GM19023 (cell line): ENCODE data around the gene DACT2.

Experiments used
- ATAC-seq: cut with Tn5 transposase; IDR thresholded peaks from one replicate; pipeline ENCODE4 v1.9.1; 2021; ENCODE audit warnings: mild to moderate bottlenecking, moderate library complexity; ENCODE audit not compliant: unreplicated experiment

DACT2 gene

DNA sequence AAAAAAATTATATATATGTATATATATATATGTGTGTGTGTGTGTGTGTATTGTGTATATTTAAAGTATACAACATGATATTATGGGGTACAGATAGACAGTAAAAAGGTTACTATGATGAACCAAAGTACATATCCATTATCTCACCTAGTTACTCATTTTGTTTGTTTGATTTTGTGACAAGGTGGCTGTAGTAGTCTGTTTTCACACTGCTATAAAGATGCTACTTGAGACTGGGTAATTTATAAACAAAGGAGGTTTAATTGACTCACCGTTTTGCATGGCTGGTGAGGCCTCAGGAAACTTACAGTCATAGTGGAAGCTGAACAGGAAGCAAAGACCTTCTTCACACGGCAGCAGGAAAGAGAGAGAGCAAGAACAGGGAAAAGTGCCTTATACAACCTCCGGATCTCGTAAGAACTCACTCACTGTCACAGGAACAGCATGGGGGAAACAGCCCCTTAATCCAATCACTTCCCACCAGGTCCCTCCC, 30.2 kb upstream of the DACT2 start:
- ATAC-seq, result no peak

DNA sequence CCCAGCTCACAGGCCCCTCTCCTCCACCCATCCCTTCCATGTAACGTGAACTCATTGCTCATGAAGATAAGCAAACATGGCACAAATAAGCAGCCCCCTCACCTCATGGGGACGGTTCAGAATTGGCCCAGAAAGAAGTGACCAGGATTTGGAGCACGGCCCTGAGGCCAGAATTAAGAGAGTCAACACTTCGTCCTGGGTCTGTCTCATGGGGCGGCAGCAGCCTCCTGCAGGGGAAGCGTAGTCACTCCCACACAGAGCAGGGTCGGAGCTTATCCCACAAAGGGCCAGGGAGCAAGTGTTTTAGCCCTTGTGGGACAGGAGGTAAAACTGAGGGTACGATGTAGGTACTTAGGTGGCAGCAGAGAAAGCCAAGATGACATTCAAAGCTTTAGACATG, 28.6 kb upstream of the DACT2 start:
- ATAC-seq, result no peak

DNA sequence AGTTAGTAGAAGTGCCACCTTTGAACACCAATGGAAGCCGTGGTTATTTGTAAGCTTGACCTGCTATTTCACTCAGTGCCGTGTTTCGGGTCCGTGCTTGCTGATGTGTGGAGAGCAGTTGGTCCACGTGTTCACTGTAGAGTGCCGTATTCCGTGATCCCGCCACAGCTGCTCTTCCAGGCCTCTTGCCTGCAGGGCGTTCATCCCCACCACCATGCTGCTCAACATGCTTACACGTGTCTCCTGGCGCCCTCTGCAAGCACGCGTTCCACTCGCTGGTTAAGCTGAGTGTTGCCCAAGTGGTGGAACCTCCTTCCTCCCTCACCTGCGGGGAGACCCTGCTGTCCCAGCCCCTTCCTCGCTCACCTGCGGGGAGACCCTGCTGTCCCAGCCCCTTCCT, 28.0 kb upstream of the DACT2 start:
- ATAC-seq, result no peak

DNA sequence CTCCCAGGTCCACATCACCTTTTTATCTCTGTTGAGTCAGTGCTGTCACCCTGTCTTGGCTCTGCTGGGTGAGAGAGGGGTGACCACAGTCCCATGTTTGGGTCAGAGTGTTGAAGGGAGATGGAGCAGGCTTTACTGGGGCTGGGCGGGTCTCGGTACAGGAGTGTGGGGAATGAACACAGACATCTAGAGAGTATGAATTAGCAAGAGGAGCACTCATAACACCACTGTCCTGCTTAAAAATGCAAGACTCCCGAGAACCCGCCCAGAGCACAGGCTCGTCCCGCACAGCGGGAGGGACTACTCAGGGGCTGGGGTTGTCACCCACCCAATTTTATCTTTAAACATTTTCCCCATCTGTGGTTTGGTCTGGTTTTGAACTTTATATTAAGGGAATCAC, 27.5 kb upstream of the DACT2 start:
- no peak for ATAC-seq

DNA sequence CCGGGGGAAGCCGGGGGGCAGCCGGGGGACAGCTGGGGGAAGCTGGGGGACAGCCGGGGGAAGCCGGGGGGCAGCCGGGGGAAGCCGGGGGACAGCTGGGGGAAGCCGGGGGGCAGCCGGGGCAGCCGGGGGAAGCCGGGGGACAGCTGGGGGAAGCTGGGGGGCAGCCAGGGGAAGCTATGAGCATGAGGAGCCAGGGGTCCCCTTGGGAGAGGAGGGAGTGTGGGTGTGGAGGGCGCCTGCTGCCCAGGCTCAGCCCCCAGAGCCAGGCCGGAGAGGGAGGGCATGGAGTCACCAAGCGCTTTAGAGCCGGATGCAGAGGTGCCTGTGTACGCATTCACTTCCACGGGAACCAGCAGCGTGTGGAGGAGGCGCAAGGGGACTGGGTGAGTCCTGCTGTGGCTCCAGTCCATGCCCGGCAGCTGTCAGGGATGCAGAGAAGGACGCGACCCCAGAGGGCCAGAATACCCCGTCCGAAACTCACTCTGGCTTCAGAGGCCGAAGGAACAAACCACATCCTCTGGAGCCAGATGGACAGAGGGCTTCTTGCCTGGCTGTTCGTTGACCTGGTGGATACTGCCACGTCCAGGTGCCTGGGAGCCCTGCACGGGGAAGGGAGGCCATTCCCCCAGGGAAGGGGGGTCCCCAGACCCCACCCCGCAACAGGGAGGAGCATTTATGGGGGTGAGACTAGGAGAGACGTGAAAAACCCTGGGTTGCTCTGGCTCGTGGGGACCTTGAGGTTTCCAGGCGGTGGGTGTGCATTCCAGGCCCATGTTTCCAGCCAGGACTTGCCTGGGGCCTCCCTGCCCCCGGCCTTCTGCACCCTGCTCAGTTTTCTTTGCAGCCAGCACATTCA, 26.5 kb upstream of the DACT2 start:
- ATAC-seq, result no peak

DNA sequence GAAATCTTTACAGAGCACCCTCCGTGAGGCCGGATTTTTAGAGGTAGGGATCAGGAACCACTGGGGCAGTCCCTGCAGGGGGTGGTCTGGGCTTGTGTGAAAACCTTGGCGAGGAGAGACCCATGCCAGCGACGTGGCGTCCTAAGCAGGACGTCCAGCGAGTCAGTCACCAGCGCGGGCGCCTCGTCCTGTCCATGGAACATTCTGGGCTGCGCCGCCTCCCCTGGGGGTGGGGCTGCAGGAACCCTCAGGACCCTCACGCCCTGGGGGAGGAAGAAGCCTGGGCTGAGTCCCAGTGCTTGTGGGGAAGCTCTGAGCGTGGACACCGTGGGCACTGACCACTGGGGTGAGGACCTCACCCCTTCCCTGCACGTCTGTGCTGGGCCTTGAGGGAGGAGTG, 25.7 kb upstream of the DACT2 start:
- ATAC-seq, result no peak

DNA sequence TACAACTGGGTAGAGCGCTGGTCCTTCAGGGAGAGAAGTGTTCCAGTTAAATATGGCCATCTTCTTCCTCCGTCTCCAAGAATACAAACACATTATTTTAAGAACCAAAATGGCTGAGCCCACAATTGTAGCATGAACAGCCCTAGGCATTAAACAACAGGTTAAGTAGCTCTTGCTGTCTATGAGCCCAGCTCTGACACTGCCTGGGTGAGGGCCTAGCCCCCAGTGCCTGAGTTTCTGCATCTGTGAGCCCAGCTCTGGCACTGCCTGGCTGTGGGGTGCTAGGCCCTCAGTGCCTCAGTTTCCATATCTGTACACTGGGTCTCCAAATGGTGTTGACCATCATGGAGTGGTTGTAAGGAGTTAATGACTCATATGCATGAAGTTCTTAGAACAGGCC, 24.8 kb upstream of the DACT2 start:
- ATAC-seq, result no peak

DNA sequence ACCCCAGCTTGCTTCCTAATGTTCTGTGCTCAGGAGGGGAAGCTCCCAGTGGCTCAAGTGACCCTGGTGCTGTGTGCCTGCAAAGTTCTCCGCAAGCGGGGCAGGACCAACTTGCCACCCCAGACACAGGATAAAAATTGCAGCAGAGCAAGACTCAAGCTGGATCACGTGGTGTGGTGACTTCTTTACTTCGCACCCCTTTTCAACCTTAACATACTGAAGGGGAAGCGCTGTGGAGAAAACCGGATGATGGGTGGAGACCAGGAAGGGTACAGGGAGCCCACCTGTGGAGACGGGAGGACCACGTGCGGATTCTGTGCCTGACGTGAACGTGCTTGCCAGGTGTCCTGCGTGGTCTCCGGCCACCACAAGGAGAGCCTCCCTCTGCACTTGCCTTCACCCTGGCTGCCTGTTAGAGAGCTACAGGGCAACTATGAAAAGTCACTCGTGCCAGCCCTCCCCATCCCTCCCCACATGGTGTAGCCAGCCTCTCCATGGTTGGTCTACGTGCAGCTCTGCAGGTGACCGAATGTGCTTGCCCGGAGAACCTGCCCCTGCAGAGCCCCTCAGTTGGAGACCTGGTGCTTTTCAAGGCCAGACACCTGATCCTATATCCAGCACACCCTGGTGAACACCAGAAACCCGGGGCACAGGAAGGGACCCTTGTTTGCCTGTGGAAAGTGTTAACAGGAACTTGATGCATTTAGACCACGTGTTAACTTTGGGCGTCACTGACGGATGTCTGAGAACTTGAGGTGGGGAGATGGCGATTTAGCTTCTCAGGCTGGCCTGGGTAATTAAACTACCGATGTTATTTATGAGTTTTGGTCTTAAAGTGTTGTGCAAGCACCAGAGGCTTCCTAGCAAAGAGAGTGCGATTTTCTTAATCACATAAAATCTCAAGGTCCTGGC, 23.9 kb upstream of the DACT2 start:
- no peak for ATAC-seq

DNA sequence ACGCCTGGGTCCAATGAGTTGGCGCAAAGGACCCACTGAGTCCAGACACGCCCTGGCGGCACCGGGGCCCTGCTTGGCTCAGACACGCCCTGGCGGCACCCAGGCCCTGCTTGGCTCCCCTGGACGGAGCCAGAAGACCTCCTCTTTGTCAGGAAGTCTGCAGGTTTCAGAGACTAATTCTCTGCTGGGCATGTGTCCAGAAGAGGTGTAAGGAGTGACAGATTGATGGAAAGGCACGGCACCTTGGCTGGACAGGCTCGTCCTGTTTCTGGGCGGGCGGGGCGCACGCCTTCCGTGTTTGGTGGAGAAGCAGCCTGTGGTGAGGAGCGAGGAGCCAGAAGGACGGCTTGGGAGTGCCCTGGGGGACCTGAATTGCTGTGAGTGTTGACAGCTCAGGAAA, 23.1 kb upstream of the DACT2 start:
- no peak for ATAC-seq

DNA sequence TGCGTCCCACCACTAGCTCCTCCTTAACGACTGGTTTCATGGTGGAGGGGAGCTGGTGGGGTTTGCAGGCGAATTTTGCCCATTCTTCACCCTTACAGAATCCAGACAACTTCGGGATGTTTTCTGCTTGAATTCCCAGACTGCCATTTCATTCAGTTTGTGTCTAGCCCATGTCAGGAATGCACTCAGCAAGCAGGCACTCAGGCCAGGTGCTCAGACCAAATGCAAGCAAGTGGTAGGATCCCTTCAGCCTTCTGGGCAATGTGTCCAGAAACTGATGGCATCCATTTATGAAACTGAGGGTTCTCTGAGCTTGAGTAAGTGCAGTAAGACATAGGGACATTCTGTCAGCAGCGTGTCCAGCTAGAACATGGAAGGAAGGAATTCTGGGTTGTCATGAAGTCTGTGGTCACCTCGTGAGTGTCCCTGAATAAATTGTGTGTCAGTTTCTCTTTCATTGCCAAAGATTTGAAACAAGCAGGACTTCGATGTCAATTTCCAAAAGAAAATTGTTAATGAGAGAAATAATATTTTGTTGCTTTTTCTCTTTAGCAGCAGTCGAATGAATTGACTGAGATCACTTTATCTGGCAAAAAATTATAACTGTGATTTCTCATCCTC, 21.8 kb upstream of the DACT2 start:
- no peak for ATAC-seq

DNA sequence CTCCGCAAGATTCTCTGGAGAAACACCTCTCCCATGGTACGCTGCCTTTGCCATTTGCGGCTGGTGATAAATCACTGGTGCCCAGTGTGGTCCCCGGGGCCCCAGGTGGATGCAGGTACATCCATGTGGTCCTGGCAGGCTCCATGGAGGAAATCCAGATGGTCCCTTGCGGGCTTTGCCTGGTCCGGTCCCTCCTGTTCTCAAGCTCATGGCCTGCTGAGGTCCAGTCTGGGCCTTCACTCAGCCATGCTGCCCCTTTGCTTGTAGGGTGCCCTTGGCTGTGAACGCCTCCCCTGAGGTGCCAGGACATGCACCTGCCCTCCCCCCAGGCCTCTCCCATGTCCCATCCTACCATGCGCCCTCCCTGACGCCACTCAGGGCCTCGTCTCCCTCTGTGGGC, 21.2 kb upstream of the DACT2 start:
- ATAC-seq, result no peak

DNA sequence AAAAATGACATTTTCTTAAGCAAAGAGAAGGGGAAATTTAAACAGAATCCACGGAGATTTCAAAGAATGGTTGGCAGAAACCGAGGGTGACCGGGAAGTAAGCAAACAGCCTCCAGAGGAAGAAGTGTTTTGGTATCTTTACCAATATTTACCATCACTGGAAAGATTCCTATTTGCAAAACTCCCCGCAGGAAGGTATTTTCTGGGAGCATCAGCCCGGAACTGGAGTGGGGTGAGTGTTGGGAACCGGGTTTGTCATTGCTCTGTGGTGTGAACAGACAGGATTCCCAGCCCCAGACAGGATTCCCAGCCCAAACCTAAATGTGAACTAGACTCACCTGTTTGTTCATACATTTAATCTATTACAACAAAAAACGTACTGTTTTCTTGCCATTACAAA, 19.2 kb upstream of the DACT2 start:
- no peak for ATAC-seq

DNA sequence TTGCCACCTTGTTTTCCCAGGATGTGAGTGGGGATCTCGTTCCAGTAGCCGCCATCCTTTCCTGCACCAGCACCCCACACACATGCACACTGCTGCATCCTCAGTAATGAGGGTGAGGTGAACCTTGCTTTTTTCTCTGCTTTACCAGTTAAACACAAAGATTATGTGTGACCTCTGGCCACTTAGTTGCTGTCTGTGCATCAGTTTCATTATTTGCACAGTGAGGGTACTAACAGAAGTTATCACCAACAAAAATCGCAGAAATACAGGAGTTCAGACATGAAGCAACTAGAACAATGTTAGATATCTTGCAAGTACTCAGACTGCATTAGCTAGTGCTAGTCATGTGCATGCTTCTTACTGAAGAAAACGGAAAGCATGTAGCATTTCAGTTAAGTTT, 17.4 kb upstream of the DACT2 start:
- ATAC-seq, result no peak

DNA sequence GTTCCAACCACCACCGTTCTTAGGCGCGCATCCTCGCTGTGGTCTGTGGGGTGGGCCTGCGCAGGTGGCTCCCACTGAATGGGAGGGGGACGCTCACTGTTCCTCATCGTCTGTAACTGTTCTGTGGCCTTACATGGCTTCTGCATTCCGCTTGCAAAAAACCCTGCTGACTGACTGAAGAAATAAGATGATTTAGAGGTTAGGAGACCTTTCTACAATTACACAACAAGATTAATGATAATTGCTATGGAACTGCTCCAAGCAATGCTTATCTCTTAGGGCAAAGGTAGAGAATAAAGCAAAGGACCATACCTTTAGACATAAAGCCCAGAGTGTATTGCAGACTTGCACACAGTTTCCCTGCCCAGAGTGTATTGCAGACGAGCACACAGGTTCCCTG, 14.4 kb upstream of the DACT2 start:
- ATAC-seq, result no peak

DNA sequence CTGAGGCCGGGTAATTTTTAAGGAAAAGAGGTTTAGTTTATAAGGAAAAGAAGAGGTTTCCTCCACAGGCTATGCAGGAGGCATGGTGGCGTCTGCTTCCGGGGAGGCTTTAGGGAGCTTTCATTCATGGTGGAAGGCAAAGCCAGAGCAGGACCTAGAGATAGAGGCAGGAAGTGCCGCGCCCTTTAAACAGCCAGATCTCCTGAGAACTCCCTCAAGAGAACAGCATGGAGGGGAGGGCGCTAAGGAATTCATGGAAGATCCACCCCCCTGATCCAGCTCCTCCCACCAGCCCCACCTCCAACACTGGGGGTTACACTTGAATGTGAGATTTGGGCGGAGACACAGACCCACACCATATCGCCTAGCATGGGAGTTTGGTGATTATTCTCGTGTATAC, 13.9 kb upstream of the DACT2 start:
- ATAC-seq, result no peak

DNA sequence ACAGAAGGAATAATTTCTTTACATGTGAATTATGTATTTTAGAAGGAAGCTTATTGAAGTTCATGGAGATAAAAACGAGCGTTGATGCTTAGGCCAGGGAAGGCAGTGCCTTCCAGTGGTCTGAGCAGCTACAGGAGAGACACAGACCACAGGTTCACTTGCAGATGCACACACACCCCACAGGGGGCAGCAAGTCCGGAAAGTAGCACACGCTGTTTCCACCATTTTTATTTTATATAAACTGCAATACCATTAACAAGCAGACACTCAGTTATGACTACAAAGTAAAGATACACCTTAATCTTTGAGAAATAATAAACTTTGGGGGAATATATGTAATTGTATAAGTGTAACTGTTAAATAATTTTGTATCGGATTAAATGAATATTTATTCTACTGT, 13.5 kb upstream of the DACT2 start:
- ATAC-seq, result no peak

DNA sequence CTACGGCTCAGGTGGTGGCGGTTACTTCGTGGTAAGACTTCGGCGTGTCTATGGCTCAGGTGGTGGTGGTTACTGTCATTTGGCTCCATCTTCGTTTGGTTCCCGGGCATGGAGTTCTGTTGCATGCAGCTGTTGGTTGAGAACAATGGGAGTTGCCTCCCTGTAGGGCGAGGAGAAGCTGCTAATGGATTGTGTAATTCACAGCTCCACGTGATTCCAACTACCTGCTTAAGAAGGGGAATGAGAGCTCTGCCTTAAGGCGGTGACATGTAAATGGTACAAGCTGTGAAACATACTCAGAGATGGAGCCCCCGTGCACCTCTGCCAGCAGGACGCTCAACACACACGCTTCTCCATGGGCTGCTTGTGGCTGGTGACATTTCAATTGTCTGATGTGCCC, 12.4 kb upstream of the DACT2 start:
- ATAC-seq, result no peak

DNA sequence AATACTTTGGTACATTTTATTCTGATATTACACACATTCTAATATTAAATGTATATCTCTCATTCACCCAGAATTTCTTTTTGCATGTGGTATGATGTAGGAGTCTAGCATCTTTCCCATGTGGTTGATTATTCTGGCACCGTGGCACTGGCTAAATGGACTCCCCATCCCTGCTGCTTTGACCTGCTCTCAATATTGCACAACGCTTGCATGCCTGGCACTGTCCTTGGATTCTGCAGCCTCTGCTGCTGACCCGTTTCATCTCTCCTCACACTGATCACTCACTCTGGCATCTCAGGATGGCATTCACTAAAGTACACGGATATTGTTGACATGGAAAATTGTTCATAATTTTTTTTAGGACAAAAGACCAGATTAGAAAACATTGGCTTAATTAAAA, 11.5 kb upstream of the DACT2 start:
- no peak for ATAC-seq

DNA sequence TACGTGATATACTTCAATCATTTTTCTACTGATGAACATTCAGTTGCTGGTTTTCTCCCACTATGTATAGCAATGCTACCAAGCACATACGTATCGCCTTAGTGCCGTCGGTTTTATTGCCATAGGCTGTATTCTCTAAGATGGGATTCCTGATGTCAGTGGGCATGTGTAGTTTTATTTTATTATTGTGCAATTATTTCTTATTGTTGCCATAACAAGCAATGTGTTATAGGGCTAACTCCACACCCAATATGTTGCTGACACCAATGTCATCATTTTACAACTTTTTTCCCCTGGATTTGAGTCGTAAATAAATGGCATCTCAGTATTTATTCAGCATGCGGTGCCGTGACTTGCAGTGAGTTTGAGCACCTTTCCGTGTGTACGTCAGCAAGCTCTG, 10.8 kb upstream of the DACT2 start:
- no peak for ATAC-seq

DNA sequence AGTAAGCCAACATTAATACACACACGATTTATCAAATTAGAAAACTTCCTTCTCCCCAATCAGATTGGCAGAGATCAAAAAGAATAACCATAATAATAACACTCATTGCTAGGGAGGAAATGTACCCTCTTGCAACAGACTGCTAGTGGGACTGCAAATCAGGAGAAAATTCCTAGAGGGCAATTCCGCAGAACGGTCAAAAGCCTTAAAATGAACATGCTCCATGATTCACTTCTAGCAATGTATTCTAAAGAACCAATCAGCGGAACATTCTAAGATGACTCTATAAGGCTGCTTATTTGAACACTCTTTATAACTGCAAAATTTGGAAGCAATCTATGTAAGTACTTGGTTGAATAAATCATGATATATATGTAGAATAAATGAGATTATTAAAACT, 8.5 kb upstream of the DACT2 start:
- ATAC-seq, result no peak
